ENCODE results near the gene SRRD. TPM values are rescaled to one million over a fixed set of nuclear protein-coding genes. Genes with fewer than 3 reads are reported as not detected.

Gene SRRD
- total RNA-seq, 1 experiment from 2014 or later = 17.8 TPM

GRCh38 chr22:26534171-26534855, 50.6 kb downstream of the SRRD start:
- H3K36me3 ChIP-seq = 0 out of 2 replicates have a peak, but pooled peaks cover 2% of the 10 kb centered on the region
- no peak for DNase-seq

GRCh38 chr22:26534874-26535602, 51.4 kb downstream of the SRRD start:
- Histone ChIP-seq H3K36me3 (0 out of 2 replicates have a peak, but pooled peaks cover 2% of the 10 kb centered on the region), H3K27ac (no peak overlapping the region), H3K27me3 (no peaks in the 10 kb centered on the region), H3K4me3 (no peak overlapping the region), H3K9me3 (replicated peaks) (no peaks in the 10 kb centered on the region), H3K4me1 (no peaks in the 10 kb centered on the region)
- no peak for DNase-seq

More at GRCh38 chr22:26534171-26534855, 50.6 kb downstream of the SRRD start:
- no peaks in the 10 kb centered on the region for H3K4me1 ChIP-seq
- no peaks in the 10 kb centered on the region for H3K9me3 ChIP-seq (replicated peaks)
- H3K4me3 ChIP-seq = no peak overlapping the region
- no peaks in the 10 kb centered on the region for H3K27me3 ChIP-seq
- no peak overlapping the region for H3K27ac ChIP-seq

GRCh38 chr22:26535603-26535908, 51.9 kb downstream of the SRRD start:
- Histone ChIP-seq H3K36me3 (0 out of 2 replicates have a peak, but pooled peaks cover 2% of the 10 kb centered on the region), H3K27me3 (no peaks in the 10 kb centered on the region), H3K4me1 (no peaks in the 10 kb centered on the region), H3K27ac (no peak overlapping the region), H3K4me3 (no peak overlapping the region), H3K9me3 (replicated peaks) (no peaks in the 10 kb centered on the region)
- DNase-seq = no peak

DNA sequence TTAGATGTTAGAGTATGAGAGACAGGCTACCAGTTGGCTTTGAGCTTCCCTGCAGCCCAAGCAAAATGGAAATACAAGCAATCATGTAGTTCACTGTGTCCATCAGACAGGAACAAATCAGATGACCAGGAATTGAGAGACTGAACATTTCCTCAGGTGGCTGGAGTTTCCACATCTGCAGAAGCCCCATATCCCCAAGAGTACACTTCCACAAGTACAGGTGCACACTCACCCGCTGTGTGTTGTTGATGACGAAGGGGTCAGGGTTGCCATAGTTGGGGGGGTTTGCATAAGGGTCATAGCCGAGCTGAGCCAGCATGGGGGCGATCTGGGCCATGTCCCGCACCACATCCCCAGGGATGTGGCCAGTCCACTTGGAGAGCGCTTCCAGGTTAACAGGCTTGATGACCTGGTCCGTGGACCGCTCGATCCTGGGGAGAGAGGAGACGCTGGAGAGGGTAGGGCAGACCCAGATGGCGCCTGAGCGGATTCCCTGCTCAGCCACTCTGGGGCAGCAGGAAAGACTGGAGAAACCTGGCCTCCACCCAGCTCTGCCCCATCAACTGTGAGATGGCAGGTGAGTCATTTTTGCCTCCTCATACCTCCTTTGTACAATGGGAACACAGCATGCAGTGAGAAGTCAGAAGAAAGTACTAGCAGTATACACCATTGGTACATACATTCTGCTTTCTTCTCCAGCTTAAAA, 52.5 kb downstream of the SRRD start:
- Histone ChIP-seq H3K4me3 (no peak overlapping the region), H3K4me1 (no peaks in the 10 kb centered on the region), H3K9me3 (replicated peaks) (no peaks in the 10 kb centered on the region), H3K27ac (no peak overlapping the region), H3K36me3 (0 out of 2 replicates have a peak, but pooled peaks cover 2% of the 10 kb centered on the region), H3K27me3 (no peaks in the 10 kb centered on the region)
- DNase-seq = no peak

DNA sequence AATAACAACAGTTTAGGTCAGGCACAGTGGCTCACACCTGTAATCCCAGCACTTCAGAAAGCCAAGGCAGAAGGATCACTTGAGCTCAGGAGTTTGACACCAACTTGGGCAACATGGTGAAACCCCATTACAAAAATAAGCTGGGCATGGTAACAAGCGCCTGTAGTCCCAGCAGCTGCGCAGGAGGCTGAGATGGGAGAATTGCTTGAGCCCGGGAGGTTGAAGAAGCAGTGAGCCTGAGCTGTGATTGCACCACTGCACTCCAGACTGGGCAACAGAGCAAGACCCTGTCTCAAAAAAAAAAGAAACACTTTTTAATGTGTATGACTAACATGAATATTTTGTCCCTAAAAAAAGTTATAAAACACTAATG, 53.1 kb downstream of the SRRD start:
- Histone ChIP-seq H3K4me3 (no peak overlapping the region), H3K27ac (no peak overlapping the region), H3K9me3 (replicated peaks) (no peaks in the 10 kb centered on the region), H3K4me1 (no peaks in the 10 kb centered on the region), H3K36me3 (0 out of 2 replicates have a peak, but pooled peaks cover 2% of the 10 kb centered on the region), H3K27me3 (no peaks in the 10 kb centered on the region)
- DNase-seq = no peak

GRCh38 chr22:26540119-26540518, 56.4 kb downstream of the SRRD start:
- DNase-seq = no peak
- H3K36me3 ChIP-seq = 0 out of 2 replicates have a peak, but pooled peaks cover 2% of the 10 kb centered on the region

GRCh38 chr22:26541167-26541819, 57.6 kb downstream of the SRRD start:
- Histone ChIP-seq H3K27ac (no peak overlapping the region), H3K4me3 (no peak overlapping the region), H3K4me1 (no peaks in the 10 kb centered on the region), H3K27me3 (no peaks in the 10 kb centered on the region), H3K9me3 (replicated peaks) (no peaks in the 10 kb centered on the region), H3K36me3 (no peaks in the 10 kb centered on the region)
- no peak for DNase-seq

More at GRCh38 chr22:26540119-26540518, 56.4 kb downstream of the SRRD start:
- Histone ChIP-seq H3K27ac (no peak overlapping the region), H3K4me3 (no peak overlapping the region), H3K27me3 (no peaks in the 10 kb centered on the region), H3K4me1 (no peaks in the 10 kb centered on the region), H3K9me3 (replicated peaks) (no peaks in the 10 kb centered on the region)

- Histone ChIP-seq H3K9me3 (replicated peaks) (no peaks in the 10 kb centered on the region), H3K27me3 (no peaks in the 10 kb centered on the region), H3K4me1 (no peaks in the 10 kb centered on the region), H3K36me3 (no peaks in the 10 kb centered on the region), H3K27ac (no peak overlapping the region), H3K4me3 (no peak overlapping the region)
- no peak for DNase-seq
These were observed 59.2 kb downstream of the SRRD start for GRCh38 chr22:26542831-26543230.

Other genes starting within 250 kb of the SRRD start
- gene ASPHD2, start 54.6 kb upstream of the SRRD start, total RNA-seq (2014; rRNA removed; shearing (Covaris generic)) = 3.5 and 4.0 TPM in 2 replicates
- gene HPS4, start 94 bp upstream of the SRRD start, total RNA-seq (2014; rRNA removed; shearing (Covaris generic)) = 19.9 and 28.1 TPM in 2 replicates
- gene TFIP11, start 28.6 kb downstream of the SRRD start, total RNA-seq (2014; rRNA removed; shearing (Covaris generic)) = 23.4 and 26.8 TPM in 2 replicates
- gene TPST2, start 106.3 kb downstream of the SRRD start, total RNA-seq (2014; rRNA removed; shearing (Covaris generic)) = 14.3 and 15.0 TPM in 2 replicates
- 0.30 and 0.48 TPM in 2 replicates for gene CRYBB1, start 134.2 kb downstream of the SRRD start, total RNA-seq (2014; rRNA removed; shearing (Covaris generic))
- gene CRYBA4, start 138.1 kb downstream of the SRRD start, total RNA-seq (2014; rRNA removed; shearing (Covaris generic)) = 0.22 TPM in 1 of 2 replicates, not detected in the other
- gene MIAT, start 173.7 kb downstream of the SRRD start, total RNA-seq (2014; rRNA removed; shearing (Covaris generic)) = 1.3 and 1.9 TPM in 2 replicates